ENCODE results near the gene MLLT6. TPM values are rescaled to one million over a fixed set of nuclear protein-coding genes. Genes with fewer than 3 reads are reported as not detected.

The MLLT6 gene
- total RNA-seq, 2 experiments from 2014 or later = 145 to 148 TPM

DNA sequence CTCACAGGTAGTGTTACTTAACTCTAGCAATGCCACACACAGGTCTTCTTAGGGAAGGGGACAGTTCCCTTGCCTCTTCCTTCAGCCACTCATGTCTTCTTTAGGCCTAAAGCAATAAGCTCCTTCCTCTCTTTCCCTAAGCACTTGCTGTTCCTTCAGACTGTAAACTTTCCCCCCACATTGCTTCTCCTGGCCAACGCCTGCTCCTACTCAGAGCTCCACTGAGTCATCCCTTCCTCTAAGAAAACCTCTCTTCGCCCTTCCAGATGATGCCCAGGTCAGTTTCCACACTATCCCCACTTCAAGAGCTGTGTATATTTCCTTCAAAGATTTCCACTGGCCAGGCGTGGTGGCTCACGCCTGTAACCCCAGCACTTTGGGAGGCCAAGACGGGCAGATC, 17.8 kb upstream of the MLLT6 start:
- Mint-ChIP-seq H3K9me3 (no peaks in the 10 kb centered on the region), H3K27me3 (peaks cover 1% of the 10 kb centered on the region), H3K36me3 (ENCODE audit: low read depth) (no peaks in the 10 kb centered on the region), H3K27ac (no peak overlapping the region), H3K4me3 (no peak overlapping the region), H3K4me1 (ENCODE audit: low read depth) (peaks cover 3% of the 10 kb centered on the region)
- TF ChIP-seq, protein P1, sequence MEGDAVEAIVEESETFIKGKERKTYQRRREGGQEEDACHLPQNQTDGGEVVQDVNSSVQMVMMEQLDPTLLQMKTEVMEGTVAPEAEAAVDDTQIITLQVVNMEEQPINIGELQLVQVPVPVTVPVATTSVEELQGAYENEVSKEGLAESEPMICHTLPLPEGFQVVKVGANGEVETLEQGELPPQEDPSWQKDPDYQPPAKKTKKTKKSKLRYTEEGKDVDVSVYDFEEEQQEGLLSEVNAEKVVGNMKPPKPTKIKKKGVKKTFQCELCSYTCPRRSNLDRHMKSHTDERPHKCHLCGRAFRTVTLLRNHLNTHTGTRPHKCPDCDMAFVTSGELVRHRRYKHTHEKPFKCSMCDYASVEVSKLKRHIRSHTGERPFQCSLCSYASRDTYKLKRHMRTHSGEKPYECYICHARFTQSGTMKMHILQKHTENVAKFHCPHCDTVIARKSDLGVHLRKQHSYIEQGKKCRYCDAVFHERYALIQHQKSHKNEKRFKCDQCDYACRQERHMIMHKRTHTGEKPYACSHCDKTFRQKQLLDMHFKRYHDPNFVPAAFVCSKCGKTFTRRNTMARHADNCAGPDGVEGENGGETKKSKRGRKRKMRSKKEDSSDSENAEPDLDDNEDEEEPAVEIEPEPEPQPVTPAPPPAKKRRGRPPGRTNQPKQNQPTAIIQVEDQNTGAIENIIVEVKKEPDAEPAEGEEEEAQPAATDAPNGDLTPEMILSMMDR (IDR thresholded peaks at IDR 0.05) = no peak
- ChIA-PET CTCF (interaction anchor here (1.0 to 2.9 kb wide), 4 partner anchors 9 to 129 kb away, joined by 3 to 13 read pairs (median 8); no protein-coding TSS in a partner anchor), POLR2A (interaction anchor here (1.0 to 1.4 kb wide), 4 partner anchors 11 to 101 kb away, joined by 3 to 4 read pairs (median 3); no protein-coding TSS in a partner anchor)
- DNase-seq = no peak
- ATAC-seq = no peak
- intact Hi-C loops (cut with micrococcal nuclease) = no loop called here

DNA sequence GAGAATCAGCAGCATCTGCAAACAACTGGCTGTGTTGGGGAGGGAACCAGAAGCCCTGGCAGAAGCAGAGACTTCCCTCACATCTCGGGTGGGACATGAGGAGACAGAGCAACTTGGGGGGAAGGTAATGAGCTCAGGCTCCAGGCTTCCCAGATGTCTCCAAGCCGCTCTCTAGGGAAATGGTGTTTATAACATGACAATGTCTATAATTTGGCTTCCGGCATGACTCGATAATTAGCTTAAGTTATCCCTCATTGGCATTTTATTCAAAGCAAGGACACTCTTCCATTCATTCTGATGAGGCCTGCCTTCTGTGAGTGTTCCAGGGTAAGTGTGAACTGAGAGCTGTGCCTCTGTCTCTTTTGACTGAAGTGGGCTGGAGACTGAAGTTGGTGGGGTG, 14.7 kb upstream of the MLLT6 start:
- DNase-seq (no peak), ATAC-seq (no peak)
- ChIA-PET CTCF (interaction anchor here (4.3 kb wide), 1 partner anchor 13 kb away, joined by 18 read pairs; no protein-coding TSS in a partner anchor), POLR2A (interaction anchor here (0.6 to 1.2 kb wide), 2 partner anchors 10 to 15 kb away, joined by 3 to 4 read pairs; partner anchors contain the start of gene EPOP)
- peaks cover 1% of the 10 kb centered on the region for H3K27me3 Mint-ChIP-seq
- peaks cover 3% of the 10 kb centered on the region for H3K4me1 Mint-ChIP-seq (ENCODE audit: low read depth)
- H3K36me3 Mint-ChIP-seq (ENCODE audit: low read depth) = no peaks in the 10 kb centered on the region
- TF ChIP-seq, protein P1 (IDR thresholded peaks at IDR 0.05) = no peak
- intact Hi-C loops (cut with micrococcal nuclease) = no loop called here
- H3K27ac Mint-ChIP-seq = no peak overlapping the region
- no peak overlapping the region for H3K4me3 Mint-ChIP-seq
- H3K9me3 Mint-ChIP-seq = no peaks in the 10 kb centered on the region

DNA sequence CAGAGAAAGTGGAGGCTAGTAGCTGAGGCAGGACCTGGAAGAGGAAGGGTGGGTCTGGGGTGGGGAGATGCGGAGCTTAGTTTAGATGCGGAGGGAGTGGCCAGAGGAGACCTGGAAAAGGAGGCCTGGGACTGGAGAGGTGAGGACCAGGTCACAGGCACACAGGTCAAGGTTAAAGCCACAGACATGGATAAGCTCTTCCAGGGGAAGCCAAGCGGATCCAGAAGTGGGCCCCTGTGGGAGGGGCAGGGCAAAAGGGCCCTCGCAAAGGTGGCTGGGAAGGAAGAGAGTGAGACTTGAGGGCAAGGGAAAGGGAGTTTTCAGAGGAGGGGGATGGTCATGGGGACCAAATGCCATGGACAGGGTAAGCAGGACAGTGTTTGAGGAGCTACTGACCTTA, 13.9 kb upstream of the MLLT6 start:
- intact Hi-C loops (cut with micrococcal nuclease) = no loop called here
- Mint-ChIP-seq H3K9me3 (no peaks in the 10 kb centered on the region), H3K36me3 (ENCODE audit: low read depth) (no peaks in the 10 kb centered on the region), H3K27me3 (no peaks in the 10 kb centered on the region), H3K27ac (no peak overlapping the region), H3K4me1 (ENCODE audit: low read depth) (peaks cover 7% of the 10 kb centered on the region), H3K4me3 (no peak overlapping the region)
- CTCF ChIA-PET = interaction anchor here (1.4 to 4.3 kb wide), 3 partner anchors 14 to 44 kb away, joined by 4 to 18 read pairs (median 6); no protein-coding TSS in a partner anchor
- DNase-seq (no peak), ATAC-seq (no peak)
- TF ChIP-seq, protein P1 (IDR thresholded peaks at IDR 0.05) = no peak
- POLR2A ChIA-PET = interaction anchor here (0.6 to 1.2 kb wide), 2 partner anchors 11 to 16 kb away, joined by 3 to 4 read pairs; partner anchors contain the start of gene EPOP

DNA sequence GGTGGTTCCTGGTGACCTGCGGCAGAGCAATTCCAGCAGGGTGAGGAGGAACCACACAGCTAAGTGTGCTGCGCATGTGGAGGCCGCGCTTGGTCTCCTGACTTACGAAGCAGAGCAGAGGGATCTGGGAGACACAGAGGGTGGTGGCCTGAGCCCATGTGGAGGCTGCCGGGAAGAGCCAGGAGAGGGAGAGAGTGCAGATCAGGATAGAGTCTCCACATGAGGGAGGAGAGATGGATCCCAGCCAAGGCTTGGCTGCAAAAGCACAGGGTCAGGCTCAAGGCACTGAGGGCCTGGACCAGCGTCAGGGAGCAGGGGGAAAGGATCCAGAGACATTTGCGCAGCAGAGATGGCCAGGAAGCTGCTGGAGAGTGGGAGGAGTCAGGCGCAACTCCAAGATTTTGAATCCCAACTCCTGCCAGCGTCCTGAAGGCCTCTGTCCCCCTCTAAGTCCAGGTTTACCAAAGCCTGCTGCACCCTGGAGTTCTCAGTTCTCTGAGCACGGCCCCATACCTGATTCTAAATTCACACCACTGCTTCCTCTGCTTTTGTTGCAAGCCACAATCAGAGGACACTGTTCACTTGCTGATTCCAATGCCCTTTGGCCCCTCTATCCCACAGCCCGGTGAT, 11.3 kb upstream of the MLLT6 start:
- no peaks in the 10 kb centered on the region for H3K27me3 Mint-ChIP-seq
- ChIA-PET POLR2A (interaction anchor here (1.0 kb wide), 2 partner anchors 13 kb away, joined by 3 to 5 read pairs; no protein-coding TSS in a partner anchor), CTCF (interaction anchor here (4.1 to 4.8 kb wide), 2 partner anchors 17 to 42 kb away, joined by 20 to 32 read pairs; no protein-coding TSS in a partner anchor)
- no peaks in the 10 kb centered on the region for H3K9me3 Mint-ChIP-seq
- DNase-seq (no peak), ATAC-seq (no peak)
- TF ChIP-seq, protein P1 (IDR thresholded peaks at IDR 0.05) = no peak
- H3K27ac Mint-ChIP-seq = no peak overlapping the region
- intact Hi-C loops (cut with micrococcal nuclease) = no loop called here
- peaks cover 21% of the 10 kb centered on the region for H3K4me1 Mint-ChIP-seq (ENCODE audit: low read depth)
- H3K36me3 Mint-ChIP-seq (ENCODE audit: low read depth) = no peaks in the 10 kb centered on the region
- H3K4me3 Mint-ChIP-seq = no peak overlapping the region

Data from activated CD8-positive, alpha-beta T cell treated with anti-CD3 and anti-CD28 coated beads for 36 hours (primary cell).